Muscle of arm (tissue), 12 donors: ENCODE measurements around the gene NEK2. TPM values are rescaled to one million over a fixed set of nuclear protein-coding genes. Genes with fewer than 3 reads are reported as not detected.

Experiments
- polyA plus RNA-seq, 12 donors: library from polyadenylated mRNA; unstranded; fragments of 120-200 nt; gene quantifications; one replicate each; pipeline ENCODE4 v1.2.1, GENCODE V29; 2013; ENCODE audit not compliant: insufficient read length in 12 of 12

The NEK2 gene
- polyA plus RNA-seq, 12 donors = 3.4 to 11.5 (median 7.2) TPM; not detected in 1

Other genes with a start within 250 kb of the NEK2 start
- 1 to 10 TPM in 6 of 12 donors, under 1 TPM in 4, not detected in 2; 0.34 to 1.9 (median 1.2) TPM for gene RD3, start 183.5 kb downstream of the NEK2 start, polyA plus RNA-seq
- gene SLC30A1, start 96.5 kb downstream of the NEK2 start, polyA plus RNA-seq = 10 to 100 TPM in 11 of 12 donors, not detected in 1; 10.8 to 30.1 (median 14.7) TPM
- 10 to 100 TPM in 11 of 12 donors, not detected in 1; 13.9 to 37.1 (median 19.0) TPM for gene LPGAT1, start 155.1 kb upstream of the NEK2 start, polyA plus RNA-seq